ENCODE data around the gene UST. TPM values are rescaled to one million over a fixed set of nuclear protein-coding genes. Genes with fewer than 3 reads are reported as not detected.
"Not testable (repeated sequence)": the region's sequence is repeated elsewhere in the genome, so short reads cannot be mapped to it uniquely, and the experiment has no call there.

The UST gene
- total and polyA plus RNA-seq, 9 of the 15 experiments (the other 6 are each of a cell fraction or from before 2014, with no cell fraction given) = 0.04 to 0.10 TPM; not detected in 7

GRCh38 chr6:148762231-148762630 lies 15.4 kb downstream of the UST start (continued):
- TF ChIP-seq PHF8 (IDR thresholded peaks at IDR 0.05; ENCODE audit: borderline replicate concordance, low read length) (no peak), PRDM10 (IDR thresholded peaks at IDR 0.05; ENCODE audit: partially characterized antibody) (no peak)

- H3K4me1 ChIP-seq (replicated peaks in 1 of 2; ENCODE audit: control insufficient read depth in 2 of 2, insufficient read depth in 2 of 2, low read length in 2 of 2); intact Hi-C loops (cut with micrococcal nuclease); H3K9ac ChIP-seq (ENCODE audit: insufficient read depth in 1 of 2, low read depth in 2 of 2, low read length in 2 of 2); ATAC-seq; CTCF ChIA-PET (ENCODE audit: low intra/inter-chr PET ratio); H4K20me1 ChIP-seq (replicated peaks; ENCODE audit: control insufficient read depth, insufficient read depth, low read length); BruUV-seq (replicated peaks); in situ Hi-C loops (cut with MboI); H3K27ac ChIP-seq (ENCODE audit: extremely low read depth, low read depth, low read length); H3K9me3 ChIP-seq (replicated peaks; ENCODE audit: control insufficient read depth, insufficient read depth, low read depth, low read length); H2AFZ ChIP-seq (ENCODE audit: low read depth, low read length); H3K79me2 ChIP-seq (ENCODE audit: control insufficient read depth, insufficient read depth, low read length); H3K9me1 ChIP-seq (ENCODE audit: control insufficient read depth, insufficient read depth, low read length); FAIRE-seq; DNase-seq (ENCODE audit: extremely low read depth in 1 of 4, low spot score in 3 of 4); POLR2A ChIA-PET; H3K4me2 ChIP-seq (ENCODE audit: insufficient read depth, low read length); H3K4me3 ChIP-seq; H3K36me3 ChIP-seq (ENCODE audit: control insufficient read depth, insufficient read depth, low read length): not testable (repeated sequence)
- H3K27me3 ChIP-seq (ENCODE audit: control insufficient read depth in 2 of 2, insufficient read depth in 2 of 2, low read length in 2 of 2) = peaks cover 8 to 18% of the 10 kb centered on the region in 2 experiments; a peak in 3 of 5 replicates
- WGBS (ENCODE audit: insufficient coverage, low coverage, missing lambda C conversion rate) = 0% methylated on average over 10 of the region's 10 CpGs
Measured at GRCh38 chr6:148764259-148765020, 17.6 kb downstream of the UST start.
